Endodermal cell (in vitro differentiated cells): ENCODE data around the gene SMOC2. TPM values are rescaled to one million over a fixed set of nuclear protein-coding genes. Genes with fewer than 3 reads are reported as not detected.

Experiments used
- DNase-seq: peaks from one replicate; pipeline ENCODE4 v3.0.0-alpha.2; 2017
- H3K27ac ChIP-seq: 2 replicates; pipeline ENCODE4 v1.5.1; 2013; ENCODE audit warnings: mild to moderate bottlenecking, low read depth, low read length, moderate library complexity
- H3K27me3 ChIP-seq: 2 replicates; pipeline ENCODE4 v1.6.1; 2013; ENCODE audit warnings: mild to moderate bottlenecking, low read length, moderate library complexity; ENCODE audit not compliant: insufficient read depth, control insufficient read depth, poor library complexity, severe bottlenecking
- H3K36me3 ChIP-seq: 2 replicates; pipeline ENCODE4 v1.7.0; 2013; ENCODE audit warnings: mild to moderate bottlenecking, low read length, moderate library complexity; ENCODE audit not compliant: control insufficient read depth, insufficient read depth
- H3K4me1 ChIP-seq: one replicate; pipeline ENCODE4 v1.7.0; 2013; ENCODE audit warnings: low read length; ENCODE audit not compliant: control insufficient read depth, insufficient read depth
- H3K4me3 ChIP-seq: 2 replicates; pipeline ENCODE4 v1.5.1; 2013; ENCODE audit warnings: mild to moderate bottlenecking, low read length, moderate library complexity
- H3K9ac ChIP-seq: 2 replicates; pipeline ENCODE4 v1.6.1; 2013; ENCODE audit warnings: mild to moderate bottlenecking, low read length, moderate library complexity; ENCODE audit not compliant: poor library complexity, severe bottlenecking; ENCODE audit errors: extremely low read depth
- H3K9me3 ChIP-seq: 2 replicates; pipeline ENCODE4 v1.6.1; 2013; ENCODE audit warnings: mild to moderate bottlenecking, low read length, moderate library complexity; ENCODE audit not compliant: control insufficient read depth
- H3K27ac Mint-ChIP-seq: 2 replicates; pipeline ENCODE4 v1.8.0; 2020; ENCODE audit warnings: mixed read lengths
- H3K27me3 Mint-ChIP-seq: 2 replicates; pipeline ENCODE4 v1.8.0; 2021; ENCODE audit warnings: mild to moderate bottlenecking, mixed read lengths; ENCODE audit not compliant: insufficient read depth
- H3K36me3 Mint-ChIP-seq: 2 replicates; pipeline ENCODE4 v1.8.0; 2020; ENCODE audit warnings: low read depth, mixed read lengths
- H3K4me1 Mint-ChIP-seq: 2 replicates; pipeline ENCODE4 v1.8.0; 2020; ENCODE audit warnings: mixed read lengths
- H3K4me3 Mint-ChIP-seq: 2 replicates; pipeline ENCODE4 v1.8.0; 2020; ENCODE audit warnings: mild to moderate bottlenecking, moderate library complexity, mixed read lengths
- H3K9me3 Mint-ChIP-seq: 2 replicates; pipeline ENCODE4 v1.8.0; 2020; ENCODE audit warnings: mild to moderate bottlenecking, mixed read lengths
- CTCF ChIP-seq: fragments of 200-600 bp; sonication (generic); conservative IDR thresholded peaks from 2 replicates; pipeline ENCODE4 v1.5.0; 2021; ENCODE audit warnings: antibody characterized with exemption, mild to moderate bottlenecking
- WGBS, 2 experiments: methylation state at CpG; one replicate each; pipeline versions ENCODE4 v1.1.5 to v1.1.7; 2013; ENCODE audit warnings: missing lambda C conversion rate in 2 of 2, mixed read lengths in 1 of 2; ENCODE audit not compliant: insufficient coverage in 1 of 2, insufficient read length in 1 of 2; 5-methylcytosine and 5-hydroxymethylcytosine counted together
- total RNA-seq, 2 donors: library from RNA; stranded (reverse); fragmentation: NEBNext Ultra II Directional in 1 of 2; extraction: Animal tissue kit (Norgen Biotek cat#: 25700) in 1 of 2; gene quantifications; 2 replicates in 1 of 2; 3 replicates in 1 of 2; pipeline ENCODE4 v1.2.1, GENCODE V29; 2021

The SMOC2 gene
- total RNA-seq, 2 donors from 2014 or later = 0.20 TPM; not detected in 1

DNA sequence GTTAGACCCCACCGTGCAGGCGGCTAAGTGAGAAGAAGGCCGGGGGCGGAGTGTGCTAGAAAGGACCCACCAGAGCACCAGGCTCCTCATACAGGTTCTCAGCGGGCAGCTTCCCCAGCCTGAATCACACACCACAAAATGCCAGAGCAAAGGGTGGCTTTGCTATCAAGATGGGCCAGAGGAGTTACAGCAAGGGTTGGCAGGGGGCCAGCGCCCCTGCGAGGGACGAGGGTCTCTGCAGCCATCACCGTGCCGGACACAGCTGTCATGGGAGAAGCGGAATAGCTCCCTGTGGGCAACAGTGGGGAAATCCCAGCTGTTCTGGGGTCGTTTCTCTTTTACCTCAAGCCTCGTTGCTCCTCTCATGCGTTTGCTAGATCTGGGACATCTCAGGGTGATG is 206.3 kb downstream of the SMOC2 start:
- no peak for TF ChIP-seq CTCF
- H3K4me3 ChIP-seq = no peak overlapping the region
- Mint-ChIP-seq H3K36me3 (no peaks in the 10 kb centered on the region), H3K4me3 (no peak overlapping the region), H3K9me3 (no peaks in the 10 kb centered on the region), H3K27me3 (peaks cover 6% of the 10 kb centered on the region), H3K4me1 (peaks cover 8% of the 10 kb centered on the region), H3K27ac (no peak overlapping the region)
- H3K36me3 ChIP-seq = no peaks in the 10 kb centered on the region
- H3K27ac ChIP-seq = no peak overlapping the region
- no peaks in the 10 kb centered on the region for H3K27me3 ChIP-seq
- no peak overlapping the region for H3K9ac ChIP-seq
- 84 to 91% methylated on average over 13 to 14 of the region's 14 CpGs for WGBS, 2 experiments
- H3K4me1 ChIP-seq = no peaks in the 10 kb centered on the region
- DNase-seq = no peak
- no peaks in the 10 kb centered on the region for H3K9me3 ChIP-seq

GRCh38 chr6:168648240-168649125 is 207.5 kb downstream of the SMOC2 start:
- H3K9me3 Mint-ChIP-seq = no peaks in the 10 kb centered on the region
- H3K36me3 ChIP-seq = no peaks in the 10 kb centered on the region
- no peaks in the 10 kb centered on the region for H3K9me3 ChIP-seq
- no peaks in the 10 kb centered on the region for H3K4me1 ChIP-seq
- H3K27ac ChIP-seq = no peak overlapping the region
- no peaks in the 10 kb centered on the region for H3K36me3 Mint-ChIP-seq
- 83 to 95% methylated on average over 12 to 30 of the region's 30 CpGs for WGBS, 2 experiments
- no peak for TF ChIP-seq CTCF
- H3K9ac ChIP-seq = no peak overlapping the region
- no peak overlapping the region for H3K4me3 Mint-ChIP-seq
- H3K4me3 ChIP-seq = no peak overlapping the region
- peaks cover 6% of the 10 kb centered on the region for H3K27me3 Mint-ChIP-seq
- no peak overlapping the region for H3K27ac Mint-ChIP-seq
- H3K27me3 ChIP-seq = no peaks in the 10 kb centered on the region
- no peak for DNase-seq
- H3K4me1 Mint-ChIP-seq = peaks cover 8% of the 10 kb centered on the region

GRCh38 chr6:168649209-168649608 is 208.2 kb downstream of the SMOC2 start:
- no peaks in the 10 kb centered on the region for H3K36me3 Mint-ChIP-seq
- DNase-seq = no peak
- no peaks in the 10 kb centered on the region for H3K9me3 Mint-ChIP-seq
- no peak overlapping the region for H3K27ac ChIP-seq
- H3K27me3 ChIP-seq = no peaks in the 10 kb centered on the region
- H3K4me1 Mint-ChIP-seq = peaks cover 8% of the 10 kb centered on the region
- no peak overlapping the region for H3K9ac ChIP-seq
- no peaks in the 10 kb centered on the region for H3K9me3 ChIP-seq
- H3K27ac Mint-ChIP-seq = no peak overlapping the region
- no peaks in the 10 kb centered on the region for H3K4me1 ChIP-seq
- 62 to 68% methylated on average over 5 to 10 of the region's 10 CpGs for WGBS, 2 experiments
- H3K27me3 Mint-ChIP-seq = peaks cover 6% of the 10 kb centered on the region
- no peak overlapping the region for H3K4me3 ChIP-seq
- TF ChIP-seq CTCF = no peak
- H3K4me3 Mint-ChIP-seq = no peak overlapping the region
- no peaks in the 10 kb centered on the region for H3K36me3 ChIP-seq
